Endothelial cell of umbilical vein (primary cell): ENCODE measurements around the gene TGM6. TPM values are rescaled to one million over a fixed set of nuclear protein-coding genes. Genes with fewer than 3 reads are reported as not detected.

Experiments used
- BruUV-seq: library from RNA; stranded (reverse); fragments of 400-500 nt; replicated peaks from 2 replicates; lab custom pipeline; 2021; lab: Mats Ljungman, UMichigan
- CTCF ChIA-PET: fragments of 300-600, 350-600 bp; sonication (Branson Sonifier 250); formaldehyde crosslinking; loops from one replicate; lab custom pipeline; 2021; ENCODE audit warnings: antibody characterized with exemption, inconsistent platforms; lab: Charles Lee
- POLR2A ChIA-PET: fragments of 300-600, 350-600 bp; sonication (Branson Sonifier 250); formaldehyde crosslinking; loops from one replicate; lab custom pipeline; 2021; ENCODE audit warnings: antibody characterized with exemption, inconsistent platforms; lab: Charles Lee
- DNase-seq: peaks from one replicate; pipeline ENCODE4 v3.0.0-alpha.2; 2011; ENCODE audit warnings: low read depth, low spot score
- FAIRE-seq: peaks from 2 replicates; lab custom pipeline; 2011; peaks lifted over from hg19 to GRCh38; lab: Jason Lieb, UNC
- H2AFZ ChIP-seq: 2 replicates; pipeline ENCODE4 v1.6.0; 2012; ENCODE audit warnings: low read depth, low read length, control low read depth, inconsistent platforms
- H3K27ac ChIP-seq: 2 replicates; pipeline ENCODE4 v1.5.1; 2011; ENCODE audit warnings: low read depth, mild to moderate bottlenecking, control low read depth, low read length, moderate library complexity; ENCODE audit not compliant: insufficient read depth
- H3K27me3 ChIP-seq, 2 experiments: 2 replicates each; pipeline versions ENCODE4 v1.6.0 to v1.6.1; 2011; ENCODE audit warnings: low read length in 2 of 2, mixed read lengths in 1 of 2; ENCODE audit not compliant: control insufficient read depth in 2 of 2, insufficient read depth in 2 of 2
- H3K36me3 ChIP-seq, 2 experiments: 2 replicates in 1 of 2; 3 replicates in 1 of 2; pipeline ENCODE4 v1.5.1; 2011; ENCODE audit warnings: low read length in 2 of 2, mild to moderate bottlenecking in 1 of 2, moderate library complexity in 1 of 2; ENCODE audit not compliant: control insufficient read depth in 2 of 2, insufficient read depth in 2 of 2; ENCODE audit errors: extremely low read depth in 1 of 2
- H3K4me1 ChIP-seq: 3 replicates; pipeline ENCODE4 v1.5.1; 2011; ENCODE audit warnings: mild to moderate bottlenecking, low read length; ENCODE audit not compliant: control insufficient read depth, insufficient read depth; ENCODE audit errors: extremely low read depth
- H3K4me2 ChIP-seq: 2 replicates; pipeline ENCODE4 v1.6.1; 2011; ENCODE audit warnings: low read length, control low read depth, mixed read lengths; ENCODE audit not compliant: insufficient read depth
- H3K4me3 ChIP-seq, 3 experiments: fragments of 200-600 bp in 1 of 3; sonication (generic), shearing (Covaris generic) in 1 of 3; replicated peaks in 1 of 3; 2 replicates each; pipeline ENCODE4 v1.5.1; 2011 to 2016; ENCODE audit warnings: control low read depth in 3 of 3, low read length in 3 of 3, mild to moderate bottlenecking in 2 of 3, inconsistent platforms in 1 of 3, low read depth in 1 of 3, moderate library complexity in 1 of 3; ENCODE audit not compliant: insufficient read depth in 1 of 3
- H3K79me2 ChIP-seq: 2 replicates; pipeline ENCODE4 v1.6.0; 2012; ENCODE audit warnings: low read length, inconsistent platforms; ENCODE audit not compliant: control insufficient read depth, insufficient read depth
- H3K9ac ChIP-seq: replicated peaks from 2 replicates; pipeline ENCODE3; 2011; ENCODE audit warnings: low read length, control low read depth; ENCODE audit not compliant: insufficient read depth; ENCODE audit errors: extremely low read depth
- H3K9me1 ChIP-seq: replicated peaks from 3 replicates; pipeline ENCODE4 v1.6.0; 2011; ENCODE audit warnings: mild to moderate bottlenecking, low read length; ENCODE audit not compliant: control insufficient read depth, insufficient read depth; ENCODE audit errors: extremely low read depth
- H3K9me3 ChIP-seq: replicated peaks from 2 replicates; pipeline ENCODE4 v1.5.1; 2012; ENCODE audit warnings: low read length, inconsistent platforms; ENCODE audit not compliant: control insufficient read depth, insufficient read depth
- H4K20me1 ChIP-seq: replicated peaks from 2 replicates; pipeline ENCODE3; 2011; ENCODE audit warnings: mild to moderate bottlenecking, low read length; ENCODE audit not compliant: control insufficient read depth, insufficient read depth; ENCODE audit errors: extremely low read depth
- EZH2 ChIP-seq: IDR thresholded peaks from 2 replicates; pipeline ENCODE4 v1.6.1; 2012; ENCODE audit warnings: borderline replicate concordance, low read depth, mild to moderate bottlenecking, moderate library complexity, low read length, inconsistent platforms; ENCODE audit not compliant: severe bottlenecking
- FOS ChIP-seq: IDR thresholded peaks from 2 replicates; pipeline ENCODE4 v1.6.1; 2011; ENCODE audit warnings: mild to moderate bottlenecking, low read length, moderate library complexity, borderline replicate concordance; ENCODE audit not compliant: insufficient read depth
- GATA2 ChIP-seq: IDR thresholded peaks from 2 replicates; pipeline ENCODE4 v1.7.0; 2011; ENCODE audit warnings: low read depth, mild to moderate bottlenecking, moderate library complexity, mixed read lengths, low read length; ENCODE audit not compliant: insufficient read length, insufficient read depth
- JUN ChIP-seq: IDR thresholded peaks from 2 replicates; pipeline ENCODE4 v1.6.1; 2011; ENCODE audit warnings: borderline replicate concordance, low read depth; ENCODE audit not compliant: insufficient read length, insufficient read depth
- MAX ChIP-seq: IDR thresholded peaks from 2 replicates; pipeline ENCODE4 v1.6.1; 2011; ENCODE audit not compliant: insufficient read depth, insufficient read length
- MYC ChIP-seq: IDR thresholded peaks from one replicate; pipeline ENCODE4 v1.6.1; 2011; ENCODE audit warnings: mild to moderate bottlenecking, low read depth, low read length
- POLR2A ChIP-seq: IDR thresholded peaks from 2 replicates; pipeline ENCODE4 v1.6.1; 2012; ENCODE audit warnings: low read depth, mild to moderate bottlenecking, control low read depth, low read length
- POLR2AphosphoS5 ChIP-seq: IDR thresholded peaks from 2 replicates; pipeline ENCODE4 v1.6.1; 2012; ENCODE audit warnings: low read depth, mild to moderate bottlenecking, control low read depth, low read length, moderate library complexity; ENCODE audit not compliant: insufficient read depth
- dilution Hi-C: fragments of 300-500 bp; cut with MboI; formaldehyde crosslinking; loops from one replicate; pipeline ENCODE4 v1.15.0; 2019; ENCODE audit warnings: low sequenced_read_pairs; ENCODE audit not compliant: extremely low pct_ligation_motif_present
- intact Hi-C: fragments of 100-400 bp; cut with micrococcal nuclease; formaldehyde crosslinking; loops from one replicate; pipeline ENCODE4 v1.10.0; 2022
- polyA plus RNA-seq, 4 experiments: library from polyadenylated mRNA; depleted of rRNA in 3 of 4; stranded (reverse) in 3 of 4; unstranded in 1 of 4; fragments of >200 nt; gene quantifications; 2 replicates each; pipeline versions ENCODE4 v1.2.1 to v1.2.3, GENCODE V29; 2011 to 2012; ENCODE audit warnings: missing spikeins in 1 of 4
- total RNA-seq: library from RNA; stranded (reverse); gene quantifications from 2 replicates; pipeline ENCODE4 v1.2.3, GENCODE V29; 2021
- TF ChIP-seq, protein P1 (sequence below), 2 donors: IDR thresholded peaks; 1 replicate in 1 of 2; 2 replicates in 1 of 2; pipeline ENCODE4 v1.5.1; 2011; ENCODE audit warnings: low read length in 2 of 2, mild to moderate bottlenecking in 2 of 2, moderate library complexity in 2 of 2, control low read depth in 1 of 2, inconsistent platforms in 1 of 2, low read depth in 1 of 2; ENCODE audit not compliant: insufficient read depth in 1 of 2; ENCODE audit errors: extremely low read depth in 1 of 2

TGM6 gene
- total and polyA plus RNA-seq, 2 donors (not counting 3 experiments of a cell fraction or from before 2014, with no cell fraction given): not detected

DNA sequence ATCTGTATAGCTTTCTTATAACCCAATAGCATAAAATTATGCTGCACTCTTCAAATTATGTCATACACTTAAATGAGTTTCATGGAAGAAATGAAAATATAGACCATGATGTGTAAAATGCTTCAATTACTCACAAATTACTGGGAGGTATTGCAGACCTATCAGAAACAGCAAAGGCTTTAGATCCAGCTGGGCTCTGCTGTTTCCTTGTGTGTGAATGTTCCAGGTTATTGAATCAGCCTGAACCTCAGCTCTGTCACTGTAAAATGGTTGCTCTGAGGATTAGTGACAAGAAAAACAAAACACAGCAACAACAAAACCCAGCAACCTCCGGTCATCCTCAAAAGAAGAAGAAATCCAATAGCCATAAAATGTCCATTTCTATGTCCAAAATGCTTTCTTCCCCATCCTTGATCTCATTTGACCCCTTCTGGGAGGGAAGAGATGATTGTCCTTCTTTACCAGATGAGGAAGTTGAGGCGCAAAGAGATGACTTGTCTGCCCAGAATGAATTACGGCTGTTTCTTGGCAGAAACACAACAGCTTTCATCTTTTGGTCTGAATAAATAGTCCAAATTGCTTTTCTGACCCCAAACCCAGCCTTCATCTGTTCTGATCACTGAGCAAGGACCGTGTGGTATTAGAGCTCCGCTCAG is 42.2 kb upstream of the TGM6 start:
- H3K4me3 ChIP-seq: no peak overlapping the region
- BruUV-seq: no TSS peak
- no peak overlapping the region for H3K9ac ChIP-seq
- no peaks in the 10 kb centered on the region for H3K9me3 ChIP-seq
- intact Hi-C loops: no loop called here
- H3K9me1 ChIP-seq: no peaks in the 10 kb centered on the region
- H4K20me1 ChIP-seq: no peaks in the 10 kb centered on the region
- no peaks in the 10 kb centered on the region for H3K36me3 ChIP-seq
- FAIRE-seq (no peak), DNase-seq (no peak)
- H3K27me3 ChIP-seq: no peaks in the 10 kb centered on the region
- H3K27ac ChIP-seq: no peak overlapping the region
- POLR2A ChIA-PET: no interaction called here
- no peak overlapping the region for H3K4me2 ChIP-seq
- H3K4me1 ChIP-seq: no peaks in the 10 kb centered on the region
- dilution Hi-C loops: no loop called here
- CTCF ChIA-PET: interaction anchor here (2.3 kb wide), 1 partner anchor 131 kb away, joined by 7 read pairs; no protein-coding TSS in a partner anchor
- H2AFZ ChIP-seq: no peak overlapping the region
- no peaks in the 10 kb centered on the region for H3K79me2 ChIP-seq
- TF ChIP-seq FOS (no peak), MAX (no peak), POLR2AphosphoS5 (no peak), JUN (no peak), MYC (no peak), POLR2A (no peak), GATA2 (no peak), EZH2 (no peak)
- TF ChIP-seq, protein P1, sequence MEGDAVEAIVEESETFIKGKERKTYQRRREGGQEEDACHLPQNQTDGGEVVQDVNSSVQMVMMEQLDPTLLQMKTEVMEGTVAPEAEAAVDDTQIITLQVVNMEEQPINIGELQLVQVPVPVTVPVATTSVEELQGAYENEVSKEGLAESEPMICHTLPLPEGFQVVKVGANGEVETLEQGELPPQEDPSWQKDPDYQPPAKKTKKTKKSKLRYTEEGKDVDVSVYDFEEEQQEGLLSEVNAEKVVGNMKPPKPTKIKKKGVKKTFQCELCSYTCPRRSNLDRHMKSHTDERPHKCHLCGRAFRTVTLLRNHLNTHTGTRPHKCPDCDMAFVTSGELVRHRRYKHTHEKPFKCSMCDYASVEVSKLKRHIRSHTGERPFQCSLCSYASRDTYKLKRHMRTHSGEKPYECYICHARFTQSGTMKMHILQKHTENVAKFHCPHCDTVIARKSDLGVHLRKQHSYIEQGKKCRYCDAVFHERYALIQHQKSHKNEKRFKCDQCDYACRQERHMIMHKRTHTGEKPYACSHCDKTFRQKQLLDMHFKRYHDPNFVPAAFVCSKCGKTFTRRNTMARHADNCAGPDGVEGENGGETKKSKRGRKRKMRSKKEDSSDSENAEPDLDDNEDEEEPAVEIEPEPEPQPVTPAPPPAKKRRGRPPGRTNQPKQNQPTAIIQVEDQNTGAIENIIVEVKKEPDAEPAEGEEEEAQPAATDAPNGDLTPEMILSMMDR (IDR thresholded peaks at IDR 0.05; ENCODE audit: extremely low read depth in 1 of 2, insufficient read depth in 1 of 2, low read depth in 1 of 2, low read length in 2 of 2): no peak
